ENCODE data around the gene CA10.

- TF ChIP-seq CTCF (optimal IDR thresholded peaks at IDR 0.05 in 1 of 3, IDR thresholded peaks at IDR 0.05 in 1 of 3, conservative IDR thresholded peaks at IDR 0.05 in 1 of 3; ENCODE audit: extremely low read depth in 1 of 3, insufficient read depth in 2 of 3, low read length in 3 of 3) (no peak), EZH2 (IDR thresholded peaks at IDR 0.05; ENCODE audit: low read length) (no peak)
Measured at GRCh38 chr17:51995797-51996403, 162.6 kb downstream of the CA10 start.

Measured in keratinocyte (primary cell).